ENCODE data around the gene ARHGAP25.

Gene ARHGAP25

DNA sequence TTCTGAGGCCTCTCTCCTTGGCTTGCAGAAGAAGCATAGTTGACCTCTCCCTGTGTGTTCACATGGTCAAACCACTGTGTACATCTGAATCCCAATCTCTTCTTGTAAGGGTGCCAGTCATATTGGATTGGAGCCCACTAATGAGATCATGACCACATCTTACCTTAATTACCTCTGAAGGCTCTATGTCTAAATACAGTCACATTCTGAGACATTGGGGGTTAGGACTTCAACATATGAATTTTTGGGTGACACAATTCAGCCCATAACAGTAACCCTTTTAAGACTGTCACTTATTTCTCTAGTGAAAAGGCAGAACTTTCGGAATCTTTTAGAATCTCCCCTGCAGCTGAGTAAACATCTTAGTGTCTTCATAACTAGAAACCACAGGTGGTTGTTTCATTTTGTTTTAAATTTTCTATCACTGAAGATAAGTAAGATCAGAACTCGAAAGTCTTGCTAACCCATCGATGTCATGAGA is 103.3 kb downstream of the ARHGAP25 start:
- no peak for DNase-seq

DNA sequence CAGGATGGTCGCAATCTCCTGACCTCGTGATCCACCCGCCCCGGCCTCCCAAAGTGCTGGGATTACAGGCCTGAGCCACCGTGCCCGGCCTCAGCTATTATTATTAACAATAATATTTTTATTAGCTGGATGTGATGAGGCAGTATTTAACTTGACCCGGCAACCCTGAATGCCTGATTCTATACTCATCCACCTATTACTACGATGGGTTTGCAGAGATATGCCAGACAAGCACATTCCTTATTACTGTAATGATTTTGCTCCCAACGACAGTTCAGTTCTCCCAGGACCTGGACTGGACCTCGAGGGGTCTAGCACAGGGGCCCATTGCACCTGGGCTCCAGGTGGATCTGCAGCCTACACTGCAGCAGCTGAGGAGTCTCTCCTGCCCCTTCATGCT is 104.0 kb downstream of the ARHGAP25 start:
- DNase-seq: no peak

DNA sequence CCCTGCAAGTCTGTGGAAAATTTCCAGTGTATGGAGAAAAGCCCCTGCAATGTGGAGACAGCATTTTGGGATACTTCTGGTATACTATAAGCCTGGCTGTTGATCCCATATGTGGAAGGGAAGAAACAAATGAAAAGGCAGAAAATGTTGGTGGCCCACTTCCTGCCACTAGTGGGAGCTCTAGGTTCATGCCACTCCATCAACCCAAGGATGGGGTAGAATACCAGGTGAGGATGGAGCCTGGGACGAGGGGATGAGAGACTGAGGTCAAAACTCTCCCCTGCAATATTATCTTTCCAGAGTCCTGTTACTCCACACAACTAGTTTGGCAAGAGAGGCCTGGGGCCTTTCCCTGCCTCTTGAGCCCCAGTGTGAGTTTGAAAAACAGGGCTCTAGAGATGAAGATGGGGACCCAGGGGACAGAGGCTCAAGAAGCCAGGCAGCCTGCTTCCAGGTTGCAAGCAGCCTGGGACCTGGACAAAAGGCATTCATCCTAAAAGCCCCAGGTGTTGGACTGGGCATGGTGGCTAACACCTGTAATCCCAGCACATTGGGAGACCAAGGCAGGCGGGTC is 104.7 kb downstream of the ARHGAP25 start:
- DNase-seq: no peak

DNA sequence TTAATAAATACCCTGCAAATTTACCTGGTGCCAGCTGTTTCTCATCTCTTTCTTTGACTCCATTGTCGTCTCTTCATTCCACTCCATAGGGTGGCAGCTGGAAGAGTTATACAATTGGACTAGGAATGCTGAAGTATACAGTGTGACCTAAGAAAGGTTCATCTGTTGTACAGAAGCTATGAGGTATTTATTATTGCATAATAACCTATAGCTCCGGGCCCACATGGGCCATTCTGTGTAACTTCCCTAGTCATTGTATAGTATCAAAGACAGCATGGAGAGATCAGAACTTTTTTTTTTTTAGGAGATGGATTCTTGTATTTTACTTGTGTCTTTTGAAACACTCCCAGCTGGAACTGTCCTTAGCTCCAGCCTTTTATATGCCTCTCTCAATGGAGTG is 110.4 kb downstream of the ARHGAP25 start:
- DNase-seq: no peak

GRCh38 chr2:68846091-68846490 is 111.5 kb downstream of the ARHGAP25 start:
- DNase-seq: no peak

GRCh38 chr2:68847751-68848150 is 113.1 kb downstream of the ARHGAP25 start:
- DNase-seq: no peak

DNA sequence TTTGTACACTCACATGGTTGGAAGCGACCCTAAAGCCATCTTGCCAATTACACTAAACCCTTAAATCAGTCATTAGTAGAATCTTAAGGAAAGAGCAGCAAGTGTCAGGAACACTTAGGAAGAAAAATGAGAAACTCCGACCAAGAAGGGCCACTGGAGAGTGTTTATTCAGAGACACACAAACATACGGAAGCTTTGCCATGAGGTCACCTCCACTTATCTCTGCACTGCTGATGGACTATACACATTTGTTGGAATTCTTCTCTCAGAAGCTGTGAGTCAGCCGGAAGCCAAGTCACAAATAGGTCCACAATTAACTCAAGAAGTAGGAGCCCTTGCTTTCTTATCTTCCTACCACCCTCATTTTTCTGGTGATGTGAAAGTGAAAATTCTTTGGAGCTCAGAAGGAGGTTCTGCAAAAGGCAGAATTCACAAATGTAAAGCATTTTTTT is 115.0 kb downstream of the ARHGAP25 start:
- DNase-seq: no peak

- no peak for DNase-seq
Observed at GRCh38 chr2:68850524-68850923, 115.9 kb downstream of the ARHGAP25 start.

DNA sequence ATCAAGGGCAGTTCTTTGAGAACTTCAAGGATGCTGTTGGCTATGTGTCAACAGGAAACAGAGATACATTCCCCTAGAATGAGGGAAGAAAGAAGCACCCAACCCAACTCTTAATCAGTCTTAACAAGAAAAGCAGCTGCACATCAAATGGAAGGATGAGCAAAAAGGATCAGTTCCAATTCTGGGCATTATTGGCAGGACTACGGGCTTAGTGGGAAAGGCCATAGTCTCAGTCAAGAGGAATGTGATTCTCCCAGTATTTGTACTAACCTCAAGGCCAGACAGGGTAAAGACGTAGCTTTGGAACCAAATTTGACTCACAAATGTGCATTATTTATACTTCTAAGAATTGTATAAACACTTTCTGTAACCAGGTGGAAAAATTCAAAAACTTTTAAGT is 118.4 kb downstream of the ARHGAP25 start:
- DNase-seq: no peak

GRCh38 chr2:68853915-68854314 is 119.3 kb downstream of the ARHGAP25 start:
- no peak for DNase-seq

DNA sequence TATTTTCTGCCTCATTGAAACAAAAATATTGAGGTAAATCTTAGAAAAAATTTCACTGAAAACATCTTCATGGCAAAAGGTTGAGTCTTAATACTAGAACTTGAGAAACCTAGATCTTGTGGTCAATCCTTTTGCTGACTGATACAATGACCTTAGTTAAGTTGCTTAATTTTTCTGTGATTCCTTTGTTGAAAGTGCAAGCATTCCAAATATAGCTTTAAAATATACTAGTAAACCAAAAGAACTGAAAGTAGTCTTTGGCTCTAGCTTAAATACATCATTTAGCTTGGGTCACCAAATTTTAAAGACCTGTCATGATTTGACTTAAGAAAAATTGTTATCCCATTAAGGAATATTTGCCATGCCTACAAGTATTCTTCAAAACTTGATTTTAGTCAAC is 119.9 kb downstream of the ARHGAP25 start:
- no peak for DNase-seq

GRCh38 chr2:68855550-68855949 is 120.9 kb downstream of the ARHGAP25 start:
- DNase-seq: no peak

DNA sequence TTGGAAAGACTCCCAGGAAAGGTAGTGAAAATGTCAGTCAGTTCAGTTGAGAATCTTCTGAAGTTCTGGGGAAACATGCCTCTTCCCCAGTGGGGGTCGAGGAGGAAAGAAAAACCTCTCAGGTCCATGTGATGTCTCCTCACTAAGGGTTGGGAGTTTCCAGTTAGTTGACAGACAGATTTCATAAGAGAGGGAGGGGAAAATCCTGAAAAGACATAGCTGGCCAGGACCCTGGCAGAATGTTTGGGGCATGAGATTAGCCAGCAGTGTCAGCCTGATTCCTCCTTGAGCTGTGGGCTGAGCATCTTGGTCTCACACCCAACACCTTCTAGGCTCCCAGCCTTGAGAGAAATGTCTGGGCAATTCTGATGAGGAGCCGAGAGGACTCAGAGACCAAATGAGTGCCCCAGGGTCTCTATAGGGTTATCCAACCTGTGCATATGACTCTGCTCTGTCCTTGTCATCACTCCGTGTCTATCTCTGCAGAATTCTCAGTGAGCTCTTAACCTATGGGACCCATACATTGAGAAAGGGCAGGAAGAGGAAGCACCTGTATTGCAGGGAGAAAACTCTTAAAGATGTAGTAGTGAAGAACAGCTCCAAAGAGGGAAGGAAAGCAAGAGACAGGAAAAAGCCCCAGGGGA is 122.7 kb downstream of the ARHGAP25 start:
- no peak for DNase-seq

- DNase-seq: no peak
Observed at GRCh38 chr2:68857855-68858456, 123.3 kb downstream of the ARHGAP25 start.

DNA sequence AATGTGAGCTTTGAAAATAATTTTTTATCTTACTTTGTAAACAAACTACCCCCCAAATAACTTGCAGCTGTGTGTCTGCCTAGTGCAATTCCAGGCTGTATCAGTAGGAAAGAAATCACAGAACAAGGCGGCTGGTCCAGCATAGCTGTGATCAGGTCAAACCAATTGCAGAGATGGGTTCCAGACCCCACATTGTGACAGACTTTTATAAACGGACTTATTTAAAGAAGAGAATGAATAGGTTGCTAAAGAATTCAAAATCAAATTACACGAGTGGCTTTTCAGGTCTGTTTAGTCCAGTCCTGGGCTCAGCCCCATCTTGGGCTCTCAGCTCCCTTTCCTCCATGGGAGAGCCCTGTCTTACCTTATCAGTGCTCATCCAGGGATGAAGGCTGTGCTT is 125.5 kb downstream of the ARHGAP25 start:
- DNase-seq: no peak

DNA sequence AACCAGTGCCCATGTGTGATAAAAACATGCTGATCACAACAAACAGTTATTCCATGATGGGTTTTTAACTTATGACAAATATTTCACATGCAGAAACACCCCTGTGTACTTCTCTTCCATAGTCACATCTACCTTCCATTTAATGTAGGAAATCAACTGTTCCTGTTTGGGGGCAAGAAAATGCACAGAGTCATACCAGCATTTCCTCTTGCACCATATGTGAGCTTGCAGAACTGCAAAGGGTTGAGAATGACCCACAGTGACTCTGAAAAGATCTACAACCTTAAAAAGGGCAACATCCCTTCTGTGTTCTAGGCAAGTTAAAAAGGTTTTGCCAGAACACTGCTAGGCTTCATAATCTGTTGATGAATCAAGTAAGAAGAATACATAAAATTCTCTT is 126.7 kb downstream of the ARHGAP25 start:
- no peak for DNase-seq

- no peak for DNase-seq
Observed at GRCh38 chr2:68862889-68863288, 128.3 kb downstream of the ARHGAP25 start.

DNA sequence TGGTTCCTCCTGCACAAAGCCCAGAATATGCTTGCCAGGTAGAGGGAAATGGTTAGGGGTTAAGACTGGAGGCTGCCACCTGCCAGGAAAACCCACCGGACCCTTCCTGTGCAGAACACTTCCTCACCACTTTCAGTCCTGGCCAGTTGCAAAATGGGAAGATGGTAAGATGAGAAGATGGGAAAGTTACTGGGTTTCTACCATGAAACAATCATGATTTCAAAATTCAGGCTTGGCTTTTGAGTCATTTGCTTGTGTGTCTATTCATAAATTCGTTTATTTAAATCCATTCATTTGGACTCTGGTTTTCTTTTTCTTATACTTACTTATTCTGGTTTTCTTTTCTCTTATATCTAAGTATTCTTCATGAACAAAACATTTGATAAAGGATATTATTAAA is 129.4 kb downstream of the ARHGAP25 start:
- DNase-seq: no peak

- DNase-seq: no peak
Observed at GRCh38 chr2:68865108-68865507, 130.5 kb downstream of the ARHGAP25 start.

DNA sequence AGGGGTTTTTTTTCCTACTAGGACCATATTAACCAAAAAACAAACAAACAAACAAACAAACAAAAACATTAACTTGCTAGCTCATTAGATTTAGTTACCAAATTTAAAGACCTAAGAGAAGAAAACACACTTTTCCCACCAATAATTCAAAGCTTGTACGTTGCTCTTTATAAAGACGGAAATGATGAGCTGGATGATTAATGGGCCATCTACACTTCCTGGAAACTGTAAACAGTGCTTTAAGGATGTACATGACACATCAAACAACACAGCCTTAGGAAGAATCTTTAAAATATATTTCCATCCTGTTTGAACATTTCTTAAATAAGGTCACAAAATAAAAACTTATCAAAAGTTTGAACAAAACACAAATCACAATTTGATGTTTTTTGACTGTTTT is 135.6 kb downstream of the ARHGAP25 start:
- no peak for DNase-seq

DNA sequence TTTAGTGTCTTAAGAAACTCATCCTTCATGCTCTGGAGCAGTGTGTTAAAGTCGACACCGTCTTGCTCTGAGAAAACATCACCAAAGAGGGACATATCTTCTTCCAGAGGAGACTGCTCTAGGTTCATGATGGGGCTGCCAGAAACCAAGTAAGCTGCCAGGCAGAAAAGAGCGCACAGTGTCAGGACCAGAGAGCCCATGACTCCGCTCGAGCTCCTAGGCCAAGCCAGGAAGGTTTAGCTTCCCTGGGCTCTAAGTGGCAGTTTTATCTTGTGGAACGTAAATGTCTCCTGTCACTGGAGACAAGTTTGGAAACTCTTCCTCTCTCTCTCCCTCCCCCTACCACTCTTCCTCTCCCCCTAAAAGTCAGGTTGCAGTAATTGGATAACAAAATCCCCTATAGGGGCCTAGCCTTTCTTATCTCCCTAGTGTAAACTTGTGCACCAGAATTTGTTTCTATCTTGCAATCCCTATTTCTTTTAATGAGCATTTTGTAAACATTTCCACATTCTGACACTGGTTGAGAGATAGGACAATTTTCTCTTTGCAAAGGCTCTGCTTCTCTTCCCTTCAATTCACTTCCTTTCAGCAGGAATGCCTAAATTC is 136.7 kb downstream of the ARHGAP25 start, which contains the start of gene BMP10:
Gene BMP10 (minus strand): TSS at position 239 of the 606 bp plus-strand sequence. CDS start 39 bp downstream, at position 200.
- no peak for DNase-seq
